Glutamatergic neuron (in vitro differentiated cells): ENCODE data around the gene MEGF11. TPM values are rescaled to one million over a fixed set of nuclear protein-coding genes. Genes with fewer than 3 reads are reported as not detected.

Experiments used
- DNase-seq: peaks from one replicate; pipeline ENCODE4 v3.0.0; 2022
- H3K27ac Mint-ChIP-seq: one replicate; pipeline ENCODE4 v1.8.0; 2020; ENCODE audit warnings: mild to moderate bottlenecking, mixed read lengths, inconsistent platforms; ENCODE audit not compliant: unreplicated experiment
- H3K27me3 Mint-ChIP-seq: one replicate; pipeline ENCODE4 v1.8.0; 2020; ENCODE audit warnings: mild to moderate bottlenecking, moderate library complexity, mixed read lengths, inconsistent platforms; ENCODE audit not compliant: unreplicated experiment
- H3K36me3 Mint-ChIP-seq: one replicate; pipeline ENCODE4 v1.8.0; 2020; ENCODE audit warnings: mild to moderate bottlenecking, mixed read lengths, inconsistent platforms; ENCODE audit not compliant: unreplicated experiment
- H3K4me1 Mint-ChIP-seq: one replicate; pipeline ENCODE4 v1.8.0; 2020; ENCODE audit warnings: mild to moderate bottlenecking, low read depth, mixed read lengths, inconsistent platforms; ENCODE audit not compliant: unreplicated experiment
- H3K4me3 Mint-ChIP-seq: one replicate; pipeline ENCODE4 v1.8.0; 2020; ENCODE audit warnings: mild to moderate bottlenecking, mixed read lengths, inconsistent platforms; ENCODE audit not compliant: unreplicated experiment
- H3K9me3 Mint-ChIP-seq: one replicate; pipeline ENCODE4 v1.8.0; 2020; ENCODE audit warnings: mild to moderate bottlenecking, moderate library complexity, mixed read lengths, inconsistent platforms; ENCODE audit not compliant: unreplicated experiment
- total RNA-seq: library from RNA; stranded (reverse); fragmentation: NEBNext Ultra II Directional; extraction: Animal tissue kit (Norgen Biotek cat#: 25700); gene quantifications from one replicate; pipeline ENCODE4 v1.2.1, GENCODE V29; 2021; ENCODE audit not compliant: unreplicated experiment
- TF ChIP-seq, protein P1 (sequence below): fragments of 200-600 bp; sonication (generic); IDR thresholded peaks from one replicate; pipeline ENCODE4 v1.5.0; 2021; ENCODE audit not compliant: partially characterized antibody, unreplicated experiment

The MEGF11 gene
- total RNA-seq, 1 donor from 2014 or later = 2.6 TPM

- no peaks in the 10 kb centered on the region for H3K36me3 Mint-ChIP-seq
- H3K27me3 Mint-ChIP-seq = peaks cover 2% of the 10 kb centered on the region
- no peak overlapping the region for H3K4me3 Mint-ChIP-seq
- no peak overlapping the region for H3K27ac Mint-ChIP-seq
- DNase-seq = no peak
- H3K9me3 Mint-ChIP-seq = no peaks in the 10 kb centered on the region
- TF ChIP-seq, protein P1, sequence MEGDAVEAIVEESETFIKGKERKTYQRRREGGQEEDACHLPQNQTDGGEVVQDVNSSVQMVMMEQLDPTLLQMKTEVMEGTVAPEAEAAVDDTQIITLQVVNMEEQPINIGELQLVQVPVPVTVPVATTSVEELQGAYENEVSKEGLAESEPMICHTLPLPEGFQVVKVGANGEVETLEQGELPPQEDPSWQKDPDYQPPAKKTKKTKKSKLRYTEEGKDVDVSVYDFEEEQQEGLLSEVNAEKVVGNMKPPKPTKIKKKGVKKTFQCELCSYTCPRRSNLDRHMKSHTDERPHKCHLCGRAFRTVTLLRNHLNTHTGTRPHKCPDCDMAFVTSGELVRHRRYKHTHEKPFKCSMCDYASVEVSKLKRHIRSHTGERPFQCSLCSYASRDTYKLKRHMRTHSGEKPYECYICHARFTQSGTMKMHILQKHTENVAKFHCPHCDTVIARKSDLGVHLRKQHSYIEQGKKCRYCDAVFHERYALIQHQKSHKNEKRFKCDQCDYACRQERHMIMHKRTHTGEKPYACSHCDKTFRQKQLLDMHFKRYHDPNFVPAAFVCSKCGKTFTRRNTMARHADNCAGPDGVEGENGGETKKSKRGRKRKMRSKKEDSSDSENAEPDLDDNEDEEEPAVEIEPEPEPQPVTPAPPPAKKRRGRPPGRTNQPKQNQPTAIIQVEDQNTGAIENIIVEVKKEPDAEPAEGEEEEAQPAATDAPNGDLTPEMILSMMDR = no peak
- peaks cover 3% of the 10 kb centered on the region for H3K4me1 Mint-ChIP-seq
These were observed 255.1 kb downstream of the MEGF11 start for GRCh38 chr15:65998486-65998885.

DNA sequence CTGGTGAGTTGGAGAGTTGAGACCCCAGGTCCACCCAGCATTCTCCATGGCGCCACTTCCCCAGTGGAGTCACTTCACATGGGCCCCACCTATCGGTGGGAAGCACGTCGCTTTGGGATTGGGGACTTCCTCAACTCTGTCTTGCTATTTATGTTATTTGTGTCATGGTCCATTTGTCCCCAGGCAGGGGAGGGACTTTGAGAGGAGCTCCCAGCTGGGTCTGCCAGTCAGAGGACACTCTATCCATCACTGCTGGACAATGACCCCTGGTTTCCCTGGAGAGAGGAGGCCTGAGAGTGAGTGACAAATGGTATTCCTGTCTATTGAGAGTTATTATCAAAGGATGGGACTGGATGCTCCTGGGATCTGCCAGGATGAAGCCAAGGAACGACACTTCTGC lies 256.6 kb downstream of the MEGF11 start:
- no peak for DNase-seq
- peaks cover 1% of the 10 kb centered on the region for H3K4me1 Mint-ChIP-seq
- TF ChIP-seq, protein P1 = no peak
- H3K27me3 Mint-ChIP-seq = peaks cover under 1% of the 10 kb centered on the region
- H3K27ac Mint-ChIP-seq = no peak overlapping the region
- H3K4me3 Mint-ChIP-seq = no peak overlapping the region
- H3K9me3 Mint-ChIP-seq = no peaks in the 10 kb centered on the region
- no peaks in the 10 kb centered on the region for H3K36me3 Mint-ChIP-seq

DNA sequence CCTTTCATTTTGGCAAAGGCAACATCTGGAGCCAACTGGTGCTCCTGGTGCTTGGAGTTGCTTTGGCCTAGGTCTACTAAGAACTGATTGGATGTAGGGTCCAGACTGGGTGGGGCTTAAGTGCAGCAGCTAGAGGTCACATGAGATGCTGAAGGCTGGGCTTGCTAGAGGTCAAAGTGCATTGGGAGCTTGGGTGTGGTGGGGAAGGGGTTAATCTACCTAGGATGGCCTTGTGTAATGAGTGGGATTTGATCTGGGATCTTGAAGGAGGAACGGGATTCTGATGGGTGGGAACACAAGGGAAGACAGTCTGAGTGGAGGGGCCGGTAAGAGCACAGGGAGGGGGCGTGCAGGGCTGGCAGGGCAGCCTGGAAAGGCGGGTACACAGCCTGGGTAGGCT lies 258.7 kb downstream of the MEGF11 start:
- Mint-ChIP-seq H3K27ac (no peak overlapping the region), H3K4me3 (no peak overlapping the region), H3K4me1 (no peaks in the 10 kb centered on the region), H3K36me3 (no peaks in the 10 kb centered on the region), H3K27me3 (no peaks in the 10 kb centered on the region), H3K9me3 (no peaks in the 10 kb centered on the region)
- TF ChIP-seq, protein P1 = no peak
- DNase-seq = no peak

DNA sequence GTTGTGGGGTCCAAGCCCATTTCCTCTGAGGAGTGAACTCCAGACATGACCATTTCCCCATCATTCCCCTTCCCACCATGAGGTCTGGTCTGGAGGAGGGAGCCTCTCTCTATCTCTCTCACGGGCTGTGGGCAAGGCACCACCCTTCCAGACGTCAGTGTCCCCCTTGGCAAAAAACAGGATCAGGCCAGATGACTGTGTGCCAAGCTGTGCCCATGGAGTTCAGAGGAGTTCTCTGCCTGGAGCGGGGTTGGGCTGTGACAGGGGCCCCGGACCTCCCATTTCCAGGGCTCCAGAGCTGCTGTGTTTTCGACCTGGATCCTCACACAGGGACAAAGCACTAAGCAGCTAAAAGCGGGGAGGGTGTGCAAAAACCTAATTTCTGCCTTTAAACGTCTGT lies 259.8 kb downstream of the MEGF11 start:
- Mint-ChIP-seq H3K36me3 (no peaks in the 10 kb centered on the region), H3K4me1 (no peaks in the 10 kb centered on the region), H3K4me3 (no peak overlapping the region)

GRCh38 chr15:65993236-65993635 lies 260.3 kb downstream of the MEGF11 start:
- no peak overlapping the region for H3K27ac Mint-ChIP-seq
- H3K27me3 Mint-ChIP-seq = no peaks in the 10 kb centered on the region
- no peak overlapping the region for H3K4me3 Mint-ChIP-seq
- DNase-seq = no peak
- no peaks in the 10 kb centered on the region for H3K36me3 Mint-ChIP-seq
- no peaks in the 10 kb centered on the region for H3K9me3 Mint-ChIP-seq
- H3K4me1 Mint-ChIP-seq = no peaks in the 10 kb centered on the region
- TF ChIP-seq, protein P1 = no peak

More for the DNA sequence above, 259.8 kb downstream of the MEGF11 start:
- TF ChIP-seq, protein P1 = no peak
- Mint-ChIP-seq H3K27ac (no peak overlapping the region), H3K27me3 (no peaks in the 10 kb centered on the region), H3K9me3 (no peaks in the 10 kb centered on the region)
- DNase-seq = no peak
